Panc1 (cell line): ENCODE results near the gene BRMS1L. TPM values are rescaled to one million over a fixed set of nuclear protein-coding genes. Genes with fewer than 3 reads are reported as not detected.
A peak's percentile ranks its signal among the peaks of the same experiment; 100 is the strongest.
"Not testable (repeated sequence)": the region's sequence is repeated elsewhere in the genome, so short reads cannot be mapped to it uniquely, and the experiment has no call there.

Experiments used
- ATAC-seq: fragments of 200-7000 bp; cut with Tn5 transposase; 2 replicates; pipeline ENCODE4 v1.9.1; 2020; ENCODE audit warnings: mild to moderate bottlenecking, moderate library complexity
- BruUV-seq: library from RNA; stranded (reverse); fragments of 400-500 nt; replicated peaks from 2 replicates; lab custom pipeline; 2021; lab: Mats Ljungman, UMichigan
- CTCF ChIA-PET: fragments of 300-600 bp; sonication (Branson Sonifier 250); formaldehyde crosslinking; loops from one replicate; lab custom pipeline; 2022; ENCODE audit warnings: antibody characterized with exemption; lab: Charles Lee
- POLR2A ChIA-PET: fragments of 300-600 bp; sonication (Branson Sonifier 250); formaldehyde crosslinking; loops from one replicate; lab custom pipeline; 2022; ENCODE audit warnings: antibody characterized with exemption; lab: Charles Lee
- DNase-seq: peaks from one replicate; pipeline ENCODE4 v3.0.0-alpha.2; 2010; ENCODE audit warnings: low read depth, low spot score
- H3K27ac ChIP-seq: 2 replicates; pipeline ENCODE4 v1.5.1; 2011; ENCODE audit warnings: mild to moderate bottlenecking, low read length, inconsistent platforms
- H3K27me3 ChIP-seq: fragments of 200-500 bp; sonication (Bioruptor generic); 2 replicates; pipeline ENCODE4 v1.6.0; 2014; ENCODE audit warnings: low read length, inconsistent platforms; ENCODE audit not compliant: control insufficient read depth, insufficient read depth
- H3K36me3 ChIP-seq: fragments of 200-500 bp; sonication (Bioruptor generic); 2 replicates; pipeline ENCODE4 v1.5.1; 2014; ENCODE audit warnings: inconsistent platforms, mild to moderate bottlenecking, low read length, moderate library complexity; ENCODE audit not compliant: control insufficient read depth, insufficient read depth
- H3K4me1 ChIP-seq: 2 replicates; pipeline ENCODE4 v1.5.1; 2011; ENCODE audit warnings: inconsistent platforms, mild to moderate bottlenecking, low read length, moderate library complexity; ENCODE audit not compliant: control insufficient read depth, insufficient read depth
- H3K4me3 ChIP-seq, 2 experiments: 2 replicates each; pipeline ENCODE4 v1.5.1; 2011 to 2012; ENCODE audit warnings: low read depth in 2 of 2, low read length in 2 of 2, mild to moderate bottlenecking in 2 of 2, inconsistent platforms in 1 of 2, moderate library complexity in 1 of 2
- H3K9me3 ChIP-seq: fragments of 200-500 bp; sonication (Bioruptor generic); 2 replicates; pipeline ENCODE4 v1.5.1; 2014; ENCODE audit warnings: low read depth, mild to moderate bottlenecking, inconsistent platforms, low read length, moderate library complexity; ENCODE audit not compliant: control insufficient read depth, insufficient read depth
- CTCF ChIP-seq: fragments of 450-650 bp; IDR thresholded peaks from 2 replicates; pipeline ENCODE4 v1.5.1; 2017; ENCODE audit warnings: mild to moderate bottlenecking
- POLR2AphosphoS5 ChIP-seq: IDR thresholded peaks from 2 replicates; pipeline ENCODE4 v1.6.1; 2012; ENCODE audit warnings: mild to moderate bottlenecking, low read depth, low read length, moderate library complexity
- REST ChIP-seq, 2 experiments: IDR thresholded peaks; 2 replicates each; pipeline ENCODE4 v1.6.1; 2011 to 2012; ENCODE audit warnings: low read depth in 2 of 2, control low read depth in 1 of 2, low read length in 1 of 2, mild to moderate bottlenecking in 1 of 2, moderate library complexity in 1 of 2; ENCODE audit not compliant: insufficient read depth in 1 of 2
- TCF7L2 ChIP-seq: IDR thresholded peaks from 2 replicates; pipeline ENCODE4 v1.6.1; 2011; ENCODE audit warnings: mild to moderate bottlenecking, low read depth, low read length, inconsistent platforms
- in situ Hi-C: cut with HindIII; loops from 2 replicates; pipeline ENCODE4 v1.10.0; 2016; ENCODE audit warnings: low sequenced_read_pairs, low pct_unique_long_range_greater_than_20kb
- intact Hi-C: fragments of 100-400 bp; cut with micrococcal nuclease; formaldehyde crosslinking; loops from one replicate; pipeline ENCODE4 v1.10.0; 2022; ENCODE audit not compliant: unreplicated experiment
- total RNA-seq: library from RNA; stranded (reverse); gene quantifications from one replicate; pipeline ENCODE4 v1.2.1, GENCODE V29; 2021; ENCODE audit not compliant: unreplicated experiment

Gene BRMS1L
- total RNA-seq, 1 experiment from 2014 or later, result 10.5 TPM

- BruUV-seq, result TSS peak; percentile 17
- CTCF ChIA-PET, result no interaction called here
- ATAC-seq, result no peak
Observed at GRCh38 chr14:35835208-35835982, 9.3 kb downstream of the BRMS1L start.

GRCh38 chr14:35841704-35842103, 15.6 kb downstream of the BRMS1L start:
- H3K27ac ChIP-seq, H3K36me3 ChIP-seq, H3K9me3 ChIP-seq, ATAC-seq, CTCF ChIA-PET, H3K27me3 ChIP-seq, H3K4me1 ChIP-seq, POLR2A ChIA-PET, DNase-seq, H3K4me3 ChIP-seq, BruUV-seq, intact Hi-C loops, in situ Hi-C loops: not testable (repeated sequence)

More at GRCh38 chr14:35835208-35835982, 9.3 kb downstream of the BRMS1L start:
- intact Hi-C loops (no loop called here), in situ Hi-C loops (no loop called here)
- Histone ChIP-seq H3K36me3 (peaks cover 3% of the 10 kb centered on the region; the same call in 1 of the 2 replicates), H3K9me3 (no peaks in the 10 kb centered on the region), H3K27ac (no peak overlapping the region), H3K4me3 (no peak overlapping the region), H3K4me1 (no peaks in the 10 kb centered on the region), H3K27me3 (no peaks in the 10 kb centered on the region)
- TF ChIP-seq POLR2AphosphoS5, result no peak
- no peak for TF ChIP-seq TCF7L2
- TF ChIP-seq REST (IDR thresholded peaks at IDR 0.05; ENCODE audit: insufficient read depth in 1 of 2, low read depth in 2 of 2, low read length in 1 of 2), result no peak
- no peak for TF ChIP-seq CTCF
- POLR2A ChIA-PET, result no interaction called here
- no peak for DNase-seq

GRCh38 chr14:35842245-35842644, 16.1 kb downstream of the BRMS1L start:
- DNase-seq, CTCF ChIA-PET, H3K4me1 ChIP-seq, H3K27ac ChIP-seq, H3K27me3 ChIP-seq, H3K36me3 ChIP-seq, intact Hi-C loops, in situ Hi-C loops, H3K9me3 ChIP-seq, BruUV-seq, ATAC-seq, H3K4me3 ChIP-seq: not testable (repeated sequence)
- POLR2A ChIA-PET, result interaction anchor here (0.6 kb wide), 1 partner anchor 8 kb away, joined by 3 read pairs; no protein-coding TSS in a partner anchor
